ENCODE results near the gene TEAD1.

Gene TEAD1

GRCh38 chr11:12952094-12952493 is 277.9 kb downstream of the TEAD1 start:
- peaks cover 2% of the 10 kb centered on the region for H3K27me3 Mint-ChIP-seq
- no peak overlapping the region for H3K4me3 Mint-ChIP-seq
- no peaks in the 10 kb centered on the region for H3K4me1 Mint-ChIP-seq (ENCODE audit: low read depth)
- no peaks in the 10 kb centered on the region for H3K36me3 Mint-ChIP-seq (ENCODE audit: low read depth)
- intact Hi-C loops (cut with micrococcal nuclease) = no loop called here
- H3K9me3 Mint-ChIP-seq = peaks cover 22% of the 10 kb centered on the region
- H3K27ac Mint-ChIP-seq = no peak overlapping the region

GRCh38 chr11:12958986-12959385 is 284.8 kb downstream of the TEAD1 start:
- H3K4me1 Mint-ChIP-seq (ENCODE audit: low read depth) = no peaks in the 10 kb centered on the region
- H3K4me3 Mint-ChIP-seq = no peak overlapping the region
- no peak overlapping the region for H3K27ac Mint-ChIP-seq

GRCh38 chr11:12961615-12962014 is 287.4 kb downstream of the TEAD1 start:
- Mint-ChIP-seq H3K4me3 (no peak overlapping the region), H3K36me3 (ENCODE audit: low read depth) (no peaks in the 10 kb centered on the region), H3K27me3 (no peaks in the 10 kb centered on the region), H3K9me3 (no peaks in the 10 kb centered on the region), H3K4me1 (ENCODE audit: low read depth) (no peaks in the 10 kb centered on the region), H3K27ac (no peak overlapping the region)
- intact Hi-C loops (cut with micrococcal nuclease) = loop anchor here (10.0 kb wide), 2 partner anchors 193 to 223 kb away; no protein-coding TSS in a partner anchor

More at GRCh38 chr11:12958986-12959385, 284.8 kb downstream of the TEAD1 start:
- H3K36me3 Mint-ChIP-seq (ENCODE audit: low read depth) = no peaks in the 10 kb centered on the region
- H3K9me3 Mint-ChIP-seq = no peaks in the 10 kb centered on the region
- H3K27me3 Mint-ChIP-seq = peaks cover 2% of the 10 kb centered on the region
- intact Hi-C loops (cut with micrococcal nuclease) = no loop called here

GRCh38 chr11:12962306-12962705 is 288.1 kb downstream of the TEAD1 start:
- Mint-ChIP-seq H3K9me3 (no peaks in the 10 kb centered on the region), H3K27me3 (no peaks in the 10 kb centered on the region), H3K36me3 (ENCODE audit: low read depth) (no peaks in the 10 kb centered on the region), H3K4me1 (ENCODE audit: low read depth) (no peaks in the 10 kb centered on the region), H3K27ac (no peak overlapping the region), H3K4me3 (no peak overlapping the region)
- intact Hi-C loops (cut with micrococcal nuclease) = loop anchor here (10.0 kb wide), 2 partner anchors 192 to 222 kb away; no protein-coding TSS in a partner anchor

- intact Hi-C loops (cut with micrococcal nuclease) = loop anchor here (10.0 kb wide), 2 partner anchors 192 to 222 kb away; no protein-coding TSS in a partner anchor
- Mint-ChIP-seq H3K4me3 (no peak overlapping the region), H3K4me1 (ENCODE audit: low read depth) (no peaks in the 10 kb centered on the region), H3K36me3 (ENCODE audit: low read depth) (no peaks in the 10 kb centered on the region), H3K27me3 (no peaks in the 10 kb centered on the region), H3K9me3 (no peaks in the 10 kb centered on the region), H3K27ac (no peak overlapping the region)
Measured at GRCh38 chr11:12963051-12963450, 288.8 kb downstream of the TEAD1 start.

DNA sequence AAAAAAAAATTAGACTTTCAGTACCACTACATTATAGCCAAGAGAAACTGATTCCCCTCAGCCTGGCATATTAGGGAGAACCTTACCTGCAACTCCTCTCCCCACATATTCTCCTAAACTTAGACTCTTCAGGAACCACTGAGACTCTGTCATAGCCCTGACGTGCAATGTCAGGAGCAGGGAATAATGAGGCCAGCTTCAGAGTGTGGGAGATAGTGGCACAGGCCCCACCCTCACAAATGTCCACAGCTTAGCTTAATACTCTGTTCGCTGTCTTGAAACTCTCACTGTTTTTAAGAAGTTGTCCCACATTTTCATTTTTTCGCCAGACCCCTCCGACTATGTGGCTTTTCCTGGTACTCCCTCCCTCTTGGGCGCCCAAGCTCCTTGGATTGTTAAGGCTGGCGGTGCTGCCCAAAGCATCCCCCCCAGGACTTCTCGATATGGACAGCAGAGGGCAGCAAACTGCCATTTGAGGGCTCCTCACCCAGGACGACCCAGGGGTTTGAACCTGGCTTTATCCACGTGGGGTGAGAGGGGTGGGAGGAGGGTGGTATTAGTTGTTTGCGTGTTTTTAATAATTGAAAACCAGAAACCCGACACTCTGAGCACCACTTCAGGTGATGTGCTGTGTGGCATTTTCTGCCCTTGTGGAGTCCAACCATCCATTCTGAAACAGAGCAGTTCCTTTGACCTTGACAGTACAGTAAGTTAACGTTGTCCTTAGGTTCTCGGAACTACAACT is 289.7 kb downstream of the TEAD1 start:
- Mint-ChIP-seq H3K27me3 (no peaks in the 10 kb centered on the region), H3K4me3 (no peak overlapping the region), H3K4me1 (ENCODE audit: low read depth) (no peaks in the 10 kb centered on the region), H3K36me3 (ENCODE audit: low read depth) (no peaks in the 10 kb centered on the region), H3K9me3 (no peaks in the 10 kb centered on the region), H3K27ac (no peak overlapping the region)
- intact Hi-C loops (cut with micrococcal nuclease) = loop anchor here (2.0 to 10.0 kb wide), 4 partner anchors 191 to 381 kb away; no protein-coding TSS in a partner anchor

DNA sequence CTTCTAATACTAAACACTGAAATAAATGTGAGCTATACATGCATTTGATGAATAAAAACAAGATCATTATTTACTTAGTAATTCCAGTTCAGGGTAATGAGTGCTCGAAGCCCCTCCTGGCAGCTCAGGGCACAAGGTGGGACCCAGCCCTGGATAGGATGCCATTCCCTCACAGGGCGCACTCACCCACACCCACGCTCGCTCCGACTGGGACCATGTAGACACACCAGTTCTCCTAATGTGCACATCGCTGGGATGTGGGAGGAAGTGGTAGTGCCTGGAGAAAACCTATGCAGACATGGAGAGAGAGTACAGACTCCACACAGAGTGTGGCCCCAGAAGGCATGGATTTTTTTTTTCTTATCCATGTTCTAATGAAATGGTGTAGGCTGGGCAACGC is 290.4 kb downstream of the TEAD1 start:
- Mint-ChIP-seq H3K4me3 (no peak overlapping the region), H3K36me3 (ENCODE audit: low read depth) (no peaks in the 10 kb centered on the region), H3K4me1 (ENCODE audit: low read depth) (no peaks in the 10 kb centered on the region), H3K9me3 (no peaks in the 10 kb centered on the region), H3K27ac (no peak overlapping the region), H3K27me3 (no peaks in the 10 kb centered on the region)
- intact Hi-C loops (cut with micrococcal nuclease) = loop anchor here (2.0 to 10.0 kb wide), 4 partner anchors 190 to 380 kb away; no protein-coding TSS in a partner anchor

GRCh38 chr11:12966002-12966401 is 291.8 kb downstream of the TEAD1 start:
- Mint-ChIP-seq H3K27ac (no peak overlapping the region), H3K9me3 (no peaks in the 10 kb centered on the region), H3K27me3 (no peaks in the 10 kb centered on the region), H3K36me3 (ENCODE audit: low read depth) (no peaks in the 10 kb centered on the region), H3K4me3 (no peak overlapping the region), H3K4me1 (ENCODE audit: low read depth) (no peaks in the 10 kb centered on the region)
- intact Hi-C loops (cut with micrococcal nuclease) = loop anchor here (10.0 kb wide), 2 partner anchors 189 to 219 kb away; no protein-coding TSS in a partner anchor

DNA sequence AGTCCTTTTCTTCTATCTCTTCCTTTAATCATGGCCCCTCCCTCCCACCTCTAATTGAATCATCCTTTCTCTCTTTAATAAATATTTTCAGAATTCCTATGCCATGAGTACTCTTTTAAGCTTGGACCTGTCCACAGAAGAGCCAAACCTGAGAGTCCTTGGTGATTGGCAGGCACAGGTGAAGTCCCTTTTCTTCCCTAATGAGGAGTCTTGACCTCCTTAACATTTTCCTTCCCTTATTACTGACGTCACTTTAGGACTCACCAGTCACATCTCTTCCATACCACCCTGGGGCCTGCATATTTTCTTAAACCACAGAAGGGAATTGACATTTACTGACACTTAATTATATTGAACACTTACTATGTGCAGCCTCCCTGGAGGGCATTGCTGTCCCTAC is 293.9 kb downstream of the TEAD1 start:
- Mint-ChIP-seq H3K9me3 (no peaks in the 10 kb centered on the region), H3K4me1 (ENCODE audit: low read depth) (no peaks in the 10 kb centered on the region), H3K27me3 (no peaks in the 10 kb centered on the region), H3K27ac (no peak overlapping the region), H3K4me3 (no peak overlapping the region), H3K36me3 (ENCODE audit: low read depth) (no peaks in the 10 kb centered on the region)
- intact Hi-C loops (cut with micrococcal nuclease) = loop anchor here (10.0 kb wide), 2 partner anchors 187 to 217 kb away; no protein-coding TSS in a partner anchor

DNA sequence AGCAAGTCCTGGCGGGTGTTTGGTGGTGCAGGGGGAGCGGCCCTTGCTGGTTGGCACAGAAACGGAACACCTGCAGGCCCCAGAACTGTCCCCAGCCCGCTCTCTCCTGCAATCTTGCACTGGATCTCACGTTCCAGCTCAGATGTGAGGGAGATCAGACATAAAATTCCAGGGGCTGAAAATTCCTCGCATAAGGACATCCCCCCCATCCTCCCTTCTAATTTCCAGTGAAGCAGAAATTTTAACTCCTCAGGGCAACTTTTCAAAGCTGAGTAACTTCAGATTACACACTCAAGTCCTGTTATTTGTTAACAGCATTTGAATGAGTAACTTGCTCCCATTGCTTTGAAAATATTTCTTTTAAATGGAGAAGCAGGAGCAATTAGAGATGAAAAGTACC is 294.6 kb downstream of the TEAD1 start:
- intact Hi-C loops (cut with micrococcal nuclease) = loop anchor here (10.0 kb wide), 2 partner anchors 186 to 216 kb away; no protein-coding TSS in a partner anchor
- no peaks in the 10 kb centered on the region for H3K4me1 Mint-ChIP-seq (ENCODE audit: low read depth)
- H3K27me3 Mint-ChIP-seq = no peaks in the 10 kb centered on the region
- H3K9me3 Mint-ChIP-seq = no peaks in the 10 kb centered on the region
- no peaks in the 10 kb centered on the region for H3K36me3 Mint-ChIP-seq (ENCODE audit: low read depth)
- no peak overlapping the region for H3K27ac Mint-ChIP-seq
- H3K4me3 Mint-ChIP-seq = no peak overlapping the region

DNA sequence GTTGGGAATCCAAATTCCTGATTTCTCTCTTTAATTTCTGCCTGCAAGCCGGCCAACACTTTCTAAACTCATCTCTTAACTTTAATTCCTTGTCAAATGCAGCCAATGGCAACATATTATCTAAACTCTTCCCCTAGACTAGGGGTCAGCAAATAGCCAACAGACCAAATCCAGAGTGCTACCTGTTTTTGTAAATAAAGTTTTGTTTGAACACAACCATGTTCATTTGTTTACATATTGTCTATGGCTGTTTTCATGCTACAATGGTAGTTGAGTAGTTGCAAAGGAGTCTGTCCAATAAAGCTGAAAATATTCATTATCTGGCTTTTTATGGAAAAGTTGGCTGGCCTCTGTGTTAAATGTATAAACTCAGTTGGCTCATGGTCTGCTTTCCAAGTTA is 297.7 kb downstream of the TEAD1 start:
- Mint-ChIP-seq H3K9me3 (no peaks in the 10 kb centered on the region), H3K36me3 (ENCODE audit: low read depth) (no peaks in the 10 kb centered on the region), H3K27ac (no peak overlapping the region), H3K27me3 (no peaks in the 10 kb centered on the region), H3K4me1 (ENCODE audit: low read depth) (no peaks in the 10 kb centered on the region), H3K4me3 (no peak overlapping the region)
- intact Hi-C loops (cut with micrococcal nuclease) = no loop called here

DNA sequence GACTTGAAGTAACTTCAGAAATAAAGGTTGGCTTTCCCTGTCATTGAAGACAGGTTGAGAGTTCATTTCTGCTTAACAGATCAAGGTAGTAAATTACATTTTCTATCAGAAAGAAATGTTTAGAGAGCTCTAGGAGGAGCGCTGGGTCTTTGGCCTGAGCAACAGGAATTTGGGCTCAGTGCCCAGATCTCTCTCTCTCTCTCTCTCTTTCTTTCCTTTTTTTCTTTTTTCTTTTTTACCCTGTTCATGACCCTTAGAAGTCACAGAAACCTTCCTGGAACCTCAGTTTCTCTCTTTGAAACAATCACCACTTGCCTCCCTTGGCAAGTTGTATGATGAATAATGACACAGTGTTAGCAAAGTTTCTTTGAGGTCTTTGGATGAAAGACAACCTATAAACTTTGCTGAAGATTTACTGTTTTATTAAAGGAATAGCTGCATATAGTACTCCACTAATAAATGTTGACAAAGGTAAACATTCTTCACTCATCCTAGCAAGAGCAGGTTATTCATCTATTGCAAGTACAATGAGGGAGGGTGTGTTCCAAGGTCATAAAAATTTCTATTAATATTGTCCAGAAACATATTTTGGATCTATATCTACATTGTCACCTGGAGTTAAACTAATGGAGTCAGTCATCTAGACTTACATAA is 299.4 kb downstream of the TEAD1 start:
- Mint-ChIP-seq H3K27me3 (no peaks in the 10 kb centered on the region), H3K9me3 (no peaks in the 10 kb centered on the region), H3K27ac (no peak overlapping the region), H3K4me3 (no peak overlapping the region), H3K4me1 (ENCODE audit: low read depth) (no peaks in the 10 kb centered on the region), H3K36me3 (ENCODE audit: low read depth) (no peaks in the 10 kb centered on the region)
- intact Hi-C loops (cut with micrococcal nuclease) = no loop called here

GRCh38 chr11:12975195-12975594 is 301.0 kb downstream of the TEAD1 start:
- Mint-ChIP-seq H3K27me3 (no peaks in the 10 kb centered on the region), H3K27ac (no peak overlapping the region), H3K36me3 (ENCODE audit: low read depth) (no peaks in the 10 kb centered on the region), H3K4me1 (ENCODE audit: low read depth) (peaks cover 7% of the 10 kb centered on the region), H3K4me3 (no peak overlapping the region), H3K9me3 (no peaks in the 10 kb centered on the region)
- intact Hi-C loops (cut with micrococcal nuclease) = no loop called here

GRCh38 chr11:12979928-12980689 is 305.9 kb downstream of the TEAD1 start:
- no peaks in the 10 kb centered on the region for H3K9me3 Mint-ChIP-seq
- H3K4me3 Mint-ChIP-seq = no peak overlapping the region
- H3K27me3 Mint-ChIP-seq = no peaks in the 10 kb centered on the region
- H3K4me1 Mint-ChIP-seq (ENCODE audit: low read depth) = peaks cover 7% of the 10 kb centered on the region
- H3K36me3 Mint-ChIP-seq (ENCODE audit: low read depth) = no peaks in the 10 kb centered on the region
- intact Hi-C loops (cut with micrococcal nuclease) = no loop called here
- no peak overlapping the region for H3K27ac Mint-ChIP-seq

Data from dendritic cell treated with granulocyte-macrophage colony-stimulating factor and Interleukin-4, amounts not matched to agents 40 ng/mL and 50 ng/mL, for 4 days (primary cell).